Activated CD4-positive, alpha-beta memory T cell treated with anti-CD3 and anti-CD28 coated beads for 36 hours (primary cell): Measurements from ENCODE around the gene NEMP1. TPM values are rescaled to one million over a fixed set of nuclear protein-coding genes. Genes with fewer than 3 reads are reported as not detected.

Source experiments
- CTCF ChIA-PET: fragments of 350-600 bp; sonication (Branson Sonifier 250); formaldehyde crosslinking; loops from one replicate; lab custom pipeline; 2021; ENCODE audit warnings: antibody characterized with exemption, inconsistent platforms; lab: Charles Lee
- POLR2A ChIA-PET: fragments of 350-600 bp; sonication (Branson Sonifier 250); formaldehyde crosslinking; loops from one replicate; lab custom pipeline; 2021; ENCODE audit warnings: antibody characterized with exemption; lab: Charles Lee
- DNase-seq: peaks from one replicate; pipeline ENCODE4 v3.0.0-alpha.2; 2020
- H3K27ac Mint-ChIP-seq: one replicate; pipeline ENCODE4 v1.8.0; 2021; ENCODE audit warnings: mixed read lengths
- H3K27me3 Mint-ChIP-seq: one replicate; pipeline ENCODE4 v1.8.0; 2021; ENCODE audit warnings: mixed read lengths
- H3K36me3 Mint-ChIP-seq: one replicate; pipeline ENCODE4 v1.8.0; 2021; ENCODE audit warnings: mixed read lengths
- H3K4me1 Mint-ChIP-seq: one replicate; pipeline ENCODE4 v1.8.0; 2021; ENCODE audit warnings: low read depth, mixed read lengths
- H3K4me3 Mint-ChIP-seq: one replicate; pipeline ENCODE4 v1.8.0; 2021; ENCODE audit warnings: mild to moderate bottlenecking, mixed read lengths
- H3K9me3 Mint-ChIP-seq: one replicate; pipeline ENCODE4 v1.8.0; 2021; ENCODE audit warnings: mixed read lengths
- intact Hi-C: fragments of 100-400 bp; cut with micrococcal nuclease; formaldehyde crosslinking; loops from one replicate; pipeline ENCODE4 v1.15.1; 2023
- total RNA-seq, 2 experiments: library from RNA; stranded (reverse); gene quantifications; one replicate each; pipeline ENCODE4 v1.2.3, GENCODE V29; 2021

The NEMP1 gene
- total RNA-seq, 2 experiments from 2014 or later: 70.6 to 73.5 TPM

DNA sequence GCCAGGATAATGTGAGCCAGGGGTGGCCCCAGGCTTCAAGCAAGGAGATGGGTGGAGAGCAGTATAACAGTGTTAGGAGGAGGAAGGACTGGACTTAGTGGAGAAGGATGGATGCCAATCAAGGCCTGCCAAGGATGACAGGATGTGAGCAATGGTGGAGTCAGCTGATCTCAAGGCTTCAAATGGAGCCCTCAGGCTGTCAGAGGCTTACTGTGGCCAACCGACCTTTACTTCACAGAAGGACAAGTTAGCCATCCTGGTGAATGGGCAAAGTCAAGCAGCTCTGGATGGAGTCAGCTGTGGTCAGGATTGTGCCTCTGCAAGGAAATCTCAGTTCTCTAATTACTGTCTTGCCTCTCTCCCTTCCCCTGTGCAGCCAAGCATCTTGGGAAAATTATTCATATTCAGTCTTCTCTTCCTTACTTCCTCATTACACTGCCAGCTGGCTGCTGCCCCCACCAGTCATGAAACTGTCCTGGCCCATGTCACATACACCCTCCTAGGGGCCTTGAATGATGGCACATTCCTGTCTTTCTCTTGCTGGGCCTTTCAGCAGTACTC lies 40.2 kb upstream of the NEMP1 start:
- peaks cover 5% of the 10 kb centered on the region for H3K9me3 Mint-ChIP-seq
- DNase-seq: peak; percentile 32
- H3K27ac Mint-ChIP-seq: no peak overlapping the region
- intact Hi-C loops: loop anchor here (10.0 kb wide), 1 partner anchor 284 kb away; no protein-coding TSS in a partner anchor
- ChIA-PET CTCF (interaction anchor here (0.7 to 11.4 kb wide), 6 partner anchors 12 to 124 kb away, joined by 3 to 228 read pairs (median 4); partner anchors contain the start of gene MYO1A), POLR2A (no interaction called here)
- no peaks in the 10 kb centered on the region for H3K27me3 Mint-ChIP-seq
- H3K4me3 Mint-ChIP-seq: no peak overlapping the region
- H3K4me1 Mint-ChIP-seq: peaks cover 11% of the 10 kb centered on the region
- peaks cover 2% of the 10 kb centered on the region for H3K36me3 Mint-ChIP-seq

DNA sequence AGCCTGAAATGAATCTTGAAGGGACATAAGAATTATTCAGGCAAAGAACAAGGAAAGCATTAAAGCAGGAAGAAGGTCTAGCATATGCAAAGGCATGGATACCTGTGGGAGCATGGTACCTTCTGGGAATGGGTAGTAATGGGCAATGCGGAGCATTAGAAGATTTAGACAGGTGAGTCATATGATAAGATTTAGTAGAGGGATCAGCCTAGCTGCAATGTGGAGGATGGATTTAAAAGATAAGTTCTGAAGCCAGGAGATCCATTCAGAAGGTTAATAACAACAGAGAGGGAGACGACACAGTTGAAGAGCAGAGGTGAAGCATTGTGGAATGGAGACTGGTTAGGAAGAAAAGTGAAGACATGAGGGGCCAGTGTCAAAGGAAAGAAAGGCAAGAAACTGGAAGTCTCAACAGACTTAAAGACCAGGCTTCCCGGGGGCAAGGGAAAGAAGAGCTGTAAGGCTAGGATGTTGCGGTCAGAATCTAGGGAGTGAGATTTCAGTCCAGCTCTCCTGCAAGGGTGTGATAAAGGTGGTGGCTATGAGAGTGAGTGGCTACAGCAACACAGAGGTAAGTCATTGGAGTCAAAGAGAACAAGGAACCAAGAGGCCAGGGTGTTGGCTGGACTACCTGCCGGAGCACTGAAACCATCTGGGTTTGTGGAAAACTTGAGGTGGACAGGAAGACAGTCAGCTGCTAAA lies 38.1 kb upstream of the NEMP1 start:
- H3K27ac Mint-ChIP-seq: no peak overlapping the region

DNA sequence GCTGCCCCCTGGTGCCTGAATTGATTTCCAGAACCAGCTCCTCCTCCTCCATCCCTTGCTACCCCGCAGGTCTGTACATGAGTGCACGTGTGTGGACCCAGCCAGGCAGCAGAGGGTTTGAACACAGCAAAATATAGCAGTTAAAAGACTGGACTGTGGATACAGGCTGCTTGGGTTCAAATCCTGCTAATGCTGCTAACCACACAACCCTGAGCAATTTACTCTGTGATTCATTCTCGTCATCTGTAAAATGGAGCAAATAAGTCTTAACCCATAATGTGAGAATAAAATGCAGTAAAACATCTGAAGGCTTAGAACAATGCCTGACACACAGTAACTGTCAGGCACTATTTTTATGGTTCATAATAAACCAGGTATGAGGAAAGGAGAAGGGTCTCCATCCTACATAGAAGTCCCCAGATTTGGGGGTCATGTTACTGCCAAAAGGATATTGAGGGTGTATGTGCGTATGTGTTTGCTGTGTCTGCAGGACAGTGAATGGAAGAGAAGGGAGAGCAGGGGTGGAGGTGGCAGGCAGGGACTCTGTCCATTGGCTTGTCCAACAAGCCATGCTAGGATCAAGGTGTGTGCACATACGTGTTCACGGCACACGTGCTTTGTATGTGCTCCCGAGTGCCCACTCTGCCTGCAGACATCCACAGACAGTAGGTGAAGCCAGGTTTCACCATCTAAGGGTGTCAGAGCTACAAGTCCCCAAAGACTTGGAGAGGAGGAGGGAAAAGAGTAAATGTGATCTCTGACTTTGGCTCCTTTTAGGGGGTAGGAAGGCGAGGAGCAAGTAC lies 34.1 kb upstream of the NEMP1 start:
- no peaks in the 10 kb centered on the region for H3K9me3 Mint-ChIP-seq

More for the DNA sequence above, 38.1 kb upstream of the NEMP1 start:
- no peak for DNase-seq
- no peaks in the 10 kb centered on the region for H3K36me3 Mint-ChIP-seq
- H3K27me3 Mint-ChIP-seq: no peaks in the 10 kb centered on the region
- intact Hi-C loops: loop anchor here (10.0 kb wide), 1 partner anchor 282 kb away; no protein-coding TSS in a partner anchor
- ChIA-PET CTCF (interaction anchor here (0.8 to 1.8 kb wide), 6 partner anchors 8 to 329 kb away, joined by 3 to 6 read pairs (median 4); no protein-coding TSS in a partner anchor), POLR2A (no interaction called here)
- no peaks in the 10 kb centered on the region for H3K9me3 Mint-ChIP-seq
- peaks cover 26% of the 10 kb centered on the region for H3K4me1 Mint-ChIP-seq
- H3K4me3 Mint-ChIP-seq: no peak overlapping the region

GRCh38 chr12:57111031-57111734 lies 32.6 kb upstream of the NEMP1 start, which contains the start of gene STAT6:
Gene STAT6 (minus strand): TSS chr12:57111362. CDS start chr12:57108278, 3,084 bp downstream.
- peak within 1 kb of the TSS; percentile 95 for H3K27ac Mint-ChIP-seq
- intact Hi-C loops: loop anchor here (1.0 to 10.0 kb wide), 6 partner anchors 24 to 464 kb away; partner anchors contain the start of genes ATP5F1B and NEMP1
- ChIA-PET POLR2A (interaction anchor here (0.6 to 5.0 kb wide), 24 partner anchors 8 to 475 kb away, joined by 3 to 83 read pairs (median 9); partner anchors contain the start of genes ARHGAP9, LRP1, NAB2 and NACA), CTCF (interaction anchor here (0.6 to 6.2 kb wide), 40 partner anchors 8 to 1306 kb away, joined by 3 to 261 read pairs (median 8); partner anchors contain the start of genes INHBE, LRP1, MYO1A and NAB2)
- H3K4me1 Mint-ChIP-seq: peaks cover 49% of the 10 kb centered on the region
- H3K36me3 Mint-ChIP-seq: peaks cover 35% of the 10 kb centered on the region
- no peaks in the 10 kb centered on the region for H3K9me3 Mint-ChIP-seq
- H3K27me3 Mint-ChIP-seq: no peaks in the 10 kb centered on the region
- peak; percentile 89 for DNase-seq
- H3K4me3 Mint-ChIP-seq: peak within 1 kb of the TSS; percentile 90

More for the DNA sequence above, 34.1 kb upstream of the NEMP1 start:
- Mint-ChIP-seq H3K4me3 (peak overlapping the region; percentile 90), H3K27ac (peak overlapping the region; percentile 95), H3K27me3 (no peaks in the 10 kb centered on the region), H3K36me3 (peaks cover 21% of the 10 kb centered on the region), H3K4me1 (peaks cover 36% of the 10 kb centered on the region)
- DNase-seq: no peak
- CTCF ChIA-PET: interaction anchor here (0.6 to 6.2 kb wide), 42 partner anchors 8 to 429 kb away, joined by 3 to 261 read pairs (median 8); partner anchors contain the start of genes INHBE, LRP1, MYO1A and NAB2
- POLR2A ChIA-PET: interaction anchor here (0.6 to 5.0 kb wide), 26 partner anchors 9 to 830 kb away, joined by 3 to 83 read pairs (median 8); partner anchors contain the start of genes LRP1, NAB2, NACA and NEMP1
- intact Hi-C loops: loop anchor here (1.0 to 10.0 kb wide), 7 partner anchors 43 to 465 kb away; partner anchors contain the start of gene ATP5F1B

DNA sequence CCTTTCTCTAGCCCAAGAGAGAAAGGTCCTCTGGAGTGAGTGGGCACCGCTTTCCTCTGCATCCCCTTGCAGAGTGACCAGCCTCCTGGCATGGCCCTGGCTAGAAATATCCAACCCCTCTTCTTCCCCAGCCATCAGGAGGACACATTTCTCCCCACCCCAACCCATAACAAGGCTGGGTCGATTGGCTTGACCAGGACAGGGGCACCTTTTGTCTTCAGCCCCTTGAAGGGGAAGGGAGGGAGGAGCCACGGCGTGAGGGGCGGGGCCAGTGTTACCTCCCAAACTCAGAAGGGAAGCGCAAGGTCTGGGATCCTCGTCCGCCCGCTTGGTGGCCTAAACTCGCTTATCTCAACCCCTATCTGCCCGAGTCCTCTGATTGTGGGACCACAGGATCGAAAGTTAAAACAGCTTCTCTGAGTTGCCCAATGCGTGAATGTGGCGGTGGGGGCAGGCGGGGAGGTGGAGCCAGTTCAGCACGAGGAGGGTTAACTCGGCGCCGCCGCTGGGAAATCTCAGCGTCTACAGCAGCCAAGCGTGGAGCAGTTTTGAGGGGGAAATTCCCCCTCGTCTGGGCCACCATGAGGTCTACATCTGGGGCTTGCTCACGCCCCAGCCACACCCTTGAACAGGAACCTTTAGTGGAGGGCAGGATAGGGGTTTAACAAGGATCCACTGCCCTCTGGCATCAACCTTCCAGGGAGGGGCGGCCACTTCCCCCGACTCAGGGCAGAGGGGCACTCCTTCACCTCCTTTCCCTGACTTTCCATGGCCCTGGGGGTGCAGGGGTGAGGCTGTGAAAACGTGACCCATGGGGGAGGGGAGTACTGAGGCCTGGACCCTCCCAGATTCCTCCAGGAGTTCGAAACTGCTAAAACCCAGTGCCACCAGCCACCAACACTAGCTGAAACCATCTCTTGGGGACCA lies 31.8 kb upstream of the NEMP1 start:
- DNase-seq: peak; percentile 88
- intact Hi-C loops: loop anchor here (1.0 to 10.0 kb wide), 6 partner anchors 23 to 463 kb away; partner anchors contain the start of genes ATP5F1B and NEMP1
- Mint-ChIP-seq H3K4me3 (peak overlapping the region; percentile 90), H3K27ac (peak overlapping the region; percentile 95), H3K36me3 (peaks cover 39% of the 10 kb centered on the region), H3K4me1 (peaks cover 53% of the 10 kb centered on the region), H3K9me3 (no peaks in the 10 kb centered on the region), H3K27me3 (no peaks in the 10 kb centered on the region)
- ChIA-PET CTCF (interaction anchor here (0.6 to 6.2 kb wide), 27 partner anchors 10 to 356 kb away, joined by 3 to 261 read pairs (median 13); partner anchors contain the start of genes LRP1, MYO1A, NAB2 and NEMP1), POLR2A (interaction anchor here (0.6 to 5.0 kb wide), 12 partner anchors 14 to 130 kb away, joined by 3 to 83 read pairs (median 14); partner anchors contain the start of genes LRP1, NAB2, NEMP1 and SHMT2)

- ChIA-PET POLR2A (interaction anchor here (0.5 to 5.0 kb wide), 5 partner anchors 14 to 104 kb away, joined by 3 to 83 read pairs (median 41); partner anchors contain the start of genes LRP1, NAB2 and NEMP1), CTCF (interaction anchor here (0.6 to 6.2 kb wide), 11 partner anchors 9 to 108 kb away, joined by 3 to 261 read pairs (median 5); partner anchors contain the start of genes LRP1, NAB2 and NEMP1)
- Mint-ChIP-seq H3K27me3 (no peaks in the 10 kb centered on the region), H3K36me3 (peaks cover 48% of the 10 kb centered on the region), H3K4me3 (peak overlapping the region; percentile 90), H3K9me3 (no peaks in the 10 kb centered on the region), H3K4me1 (peaks cover 60% of the 10 kb centered on the region), H3K27ac (peak overlapping the region; percentile 95)
- intact Hi-C loops: loop anchor here (5.0 to 10.0 kb wide), 3 partner anchors 133 to 462 kb away; partner anchors contain the start of gene ATP5F1B
- no peak for DNase-seq
These were observed 30.9 kb upstream of the NEMP1 start for GRCh38 chr12:57109207-57110103.

- ChIA-PET CTCF (interaction anchor here (1.1 to 6.2 kb wide), 5 partner anchors 16 to 132 kb away, joined by 3 to 261 read pairs (median 5); partner anchors contain the start of gene NEMP1), POLR2A (interaction anchor here (0.9 to 5.0 kb wide), 4 partner anchors 12 to 29 kb away, joined by 3 to 83 read pairs (median 3); partner anchors contain the start of gene NEMP1)
- intact Hi-C loops: no loop called here
- H3K4me1 Mint-ChIP-seq: peaks cover 64% of the 10 kb centered on the region
- no peak overlapping the region for H3K4me3 Mint-ChIP-seq
- peak overlapping the region; percentile 50 for H3K27ac Mint-ChIP-seq
- H3K36me3 Mint-ChIP-seq: peaks cover 56% of the 10 kb centered on the region
- H3K9me3 Mint-ChIP-seq: no peaks in the 10 kb centered on the region
- no peaks in the 10 kb centered on the region for H3K27me3 Mint-ChIP-seq
- no peak for DNase-seq
These were observed 29.0 kb upstream of the NEMP1 start for GRCh38 chr12:57107456-57108155.

DNA sequence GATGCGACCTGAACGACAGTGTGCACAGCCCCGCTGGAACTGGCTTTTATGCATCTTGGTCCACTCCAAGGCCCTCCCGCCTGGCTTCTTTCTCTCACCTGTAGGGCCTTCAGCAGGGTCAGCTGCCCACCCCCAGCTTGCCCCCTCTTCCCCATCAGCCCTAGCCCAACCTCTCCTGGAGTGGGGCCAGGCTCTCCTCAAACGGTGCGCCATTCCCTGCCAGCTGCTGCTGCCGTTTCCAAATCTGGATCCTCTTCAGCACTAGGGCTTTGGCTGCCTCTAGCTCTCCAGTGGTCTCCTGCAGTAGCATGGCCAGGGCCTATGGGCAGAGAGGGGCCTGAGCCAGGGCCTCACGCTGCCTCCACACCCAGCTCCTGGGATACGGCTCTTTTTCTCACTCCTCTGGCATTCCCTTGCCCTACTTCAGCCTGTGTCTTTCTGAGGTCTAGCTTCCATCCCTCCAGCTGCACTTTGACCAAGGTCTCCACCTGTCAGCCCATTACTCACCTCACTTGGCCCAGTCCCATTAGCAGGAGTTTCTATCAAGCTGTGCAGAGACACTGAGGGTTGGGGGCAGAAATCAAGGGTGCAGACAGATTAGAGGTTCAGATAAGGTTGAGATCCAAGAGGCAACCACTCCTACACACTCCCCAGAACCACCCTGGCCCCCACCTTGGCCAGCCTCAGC lies 27.6 kb upstream of the NEMP1 start:
- H3K27ac Mint-ChIP-seq: no peak overlapping the region
- no peak overlapping the region for H3K4me3 Mint-ChIP-seq
- H3K27me3 Mint-ChIP-seq: no peaks in the 10 kb centered on the region
- ChIA-PET CTCF (interaction anchor here (0.6 to 1.1 kb wide), 4 partner anchors 9 to 37 kb away, joined by 3 to 4 read pairs (median 3); no protein-coding TSS in a partner anchor), POLR2A (interaction anchor here (1.0 to 1.9 kb wide), 2 partner anchors 11 to 14 kb away, joined by 4 to 5 read pairs; no protein-coding TSS in a partner anchor)
- intact Hi-C loops: no loop called here
- no peak for DNase-seq
- H3K36me3 Mint-ChIP-seq: peaks cover 62% of the 10 kb centered on the region
- no peaks in the 10 kb centered on the region for H3K9me3 Mint-ChIP-seq
- peaks cover 63% of the 10 kb centered on the region for H3K4me1 Mint-ChIP-seq
